D721Med (cell line): ENCODE data around the gene CALY.

ENCODE experiments used
- DNase-seq: peaks from one replicate; pipeline ENCODE4 v3.0.0; 2011; ENCODE audit warnings: low spot score; ENCODE audit not compliant: insufficient read length
- FAIRE-seq: peaks from 2 replicates; lab custom pipeline; 2011; peaks lifted over from hg19 to GRCh38; lab: Jason Lieb, UNC
- TF ChIP-seq, protein P1 (sequence below): IDR thresholded peaks from 2 replicates; pipeline ENCODE4 v1.5.1; 2012; ENCODE audit warnings: mild to moderate bottlenecking, control low read depth; ENCODE audit not compliant: insufficient read depth; ENCODE audit errors: missing control alignments

CALY gene

DNA sequence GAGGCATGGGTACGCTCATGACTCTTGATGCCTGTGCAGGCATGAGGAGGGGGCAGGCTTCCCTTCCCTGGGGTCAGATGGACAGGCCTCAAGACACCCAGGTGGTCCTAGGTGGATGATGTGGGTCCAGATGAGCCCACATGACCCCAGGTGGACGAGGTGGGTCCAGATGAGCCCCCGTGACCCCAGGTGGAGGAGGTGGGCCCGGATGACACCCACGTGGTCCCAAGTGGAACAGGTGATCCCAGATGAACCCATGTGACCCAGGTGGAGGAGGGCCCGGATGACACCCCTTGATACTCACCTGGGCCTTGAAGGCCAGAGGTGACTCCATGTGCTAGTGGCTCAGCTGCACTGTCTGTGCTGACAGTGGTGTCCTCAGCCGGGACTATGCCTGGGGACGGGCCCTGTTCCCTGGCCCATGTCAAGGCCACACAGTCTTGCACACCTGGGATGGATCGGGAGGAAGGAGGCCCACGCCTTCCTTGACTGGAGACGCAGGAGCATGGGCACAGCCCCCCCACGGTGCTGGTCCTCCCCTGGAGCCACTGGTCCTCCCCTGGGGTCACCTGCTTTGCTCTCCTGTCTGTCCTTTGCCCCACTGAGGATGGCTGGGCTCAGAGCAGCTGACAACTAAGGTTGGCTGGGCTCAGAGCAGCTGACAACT, 13.7 kb upstream of the CALY start:
- DNase-seq (no peak), FAIRE-seq (no peak)
- TF ChIP-seq, protein P1, sequence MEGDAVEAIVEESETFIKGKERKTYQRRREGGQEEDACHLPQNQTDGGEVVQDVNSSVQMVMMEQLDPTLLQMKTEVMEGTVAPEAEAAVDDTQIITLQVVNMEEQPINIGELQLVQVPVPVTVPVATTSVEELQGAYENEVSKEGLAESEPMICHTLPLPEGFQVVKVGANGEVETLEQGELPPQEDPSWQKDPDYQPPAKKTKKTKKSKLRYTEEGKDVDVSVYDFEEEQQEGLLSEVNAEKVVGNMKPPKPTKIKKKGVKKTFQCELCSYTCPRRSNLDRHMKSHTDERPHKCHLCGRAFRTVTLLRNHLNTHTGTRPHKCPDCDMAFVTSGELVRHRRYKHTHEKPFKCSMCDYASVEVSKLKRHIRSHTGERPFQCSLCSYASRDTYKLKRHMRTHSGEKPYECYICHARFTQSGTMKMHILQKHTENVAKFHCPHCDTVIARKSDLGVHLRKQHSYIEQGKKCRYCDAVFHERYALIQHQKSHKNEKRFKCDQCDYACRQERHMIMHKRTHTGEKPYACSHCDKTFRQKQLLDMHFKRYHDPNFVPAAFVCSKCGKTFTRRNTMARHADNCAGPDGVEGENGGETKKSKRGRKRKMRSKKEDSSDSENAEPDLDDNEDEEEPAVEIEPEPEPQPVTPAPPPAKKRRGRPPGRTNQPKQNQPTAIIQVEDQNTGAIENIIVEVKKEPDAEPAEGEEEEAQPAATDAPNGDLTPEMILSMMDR: no peak

DNA sequence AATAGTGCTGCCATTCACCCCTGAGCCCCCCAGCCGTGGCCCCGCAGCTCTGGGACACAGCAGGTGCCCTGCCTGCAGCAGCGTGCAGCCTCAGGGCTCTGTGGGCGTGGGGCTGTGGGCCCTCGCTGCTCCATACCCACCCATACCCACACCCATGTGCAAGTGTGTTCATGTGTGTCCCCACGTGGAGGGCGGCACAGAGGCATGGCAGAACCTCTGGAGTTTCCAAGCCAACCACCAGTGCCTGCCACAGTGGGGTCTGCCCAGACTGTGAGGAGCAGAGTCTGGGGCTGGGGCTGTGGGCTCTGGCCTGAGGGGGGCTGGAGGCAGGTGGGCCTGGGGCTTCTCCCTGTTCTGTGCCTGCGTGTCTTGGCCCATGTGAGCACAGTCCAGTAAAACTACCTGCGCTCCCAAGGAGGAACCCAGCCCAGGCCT, 12.9 kb upstream of the CALY start:
- FAIRE-seq (no peak), DNase-seq (no peak)
- TF ChIP-seq, protein P1: no peak

DNA sequence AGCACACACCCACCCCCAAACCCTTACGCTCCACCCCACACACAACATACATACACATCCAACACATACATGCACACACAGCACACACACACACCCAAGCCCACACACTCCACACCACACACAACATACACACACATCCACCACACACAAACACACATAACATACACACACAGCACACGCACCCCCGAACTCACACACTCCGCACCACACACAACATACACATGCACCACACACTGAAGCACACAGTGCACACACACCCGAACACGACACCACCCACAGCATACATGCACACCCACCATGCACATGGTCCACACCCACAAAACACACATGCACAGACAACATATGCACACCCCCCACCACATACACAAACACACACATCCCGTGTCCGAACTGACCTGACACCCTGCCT, 12.5 kb upstream of the CALY start:
- DNase-seq (no peak), FAIRE-seq (no peak)
- TF ChIP-seq, protein P1: no peak

DNA sequence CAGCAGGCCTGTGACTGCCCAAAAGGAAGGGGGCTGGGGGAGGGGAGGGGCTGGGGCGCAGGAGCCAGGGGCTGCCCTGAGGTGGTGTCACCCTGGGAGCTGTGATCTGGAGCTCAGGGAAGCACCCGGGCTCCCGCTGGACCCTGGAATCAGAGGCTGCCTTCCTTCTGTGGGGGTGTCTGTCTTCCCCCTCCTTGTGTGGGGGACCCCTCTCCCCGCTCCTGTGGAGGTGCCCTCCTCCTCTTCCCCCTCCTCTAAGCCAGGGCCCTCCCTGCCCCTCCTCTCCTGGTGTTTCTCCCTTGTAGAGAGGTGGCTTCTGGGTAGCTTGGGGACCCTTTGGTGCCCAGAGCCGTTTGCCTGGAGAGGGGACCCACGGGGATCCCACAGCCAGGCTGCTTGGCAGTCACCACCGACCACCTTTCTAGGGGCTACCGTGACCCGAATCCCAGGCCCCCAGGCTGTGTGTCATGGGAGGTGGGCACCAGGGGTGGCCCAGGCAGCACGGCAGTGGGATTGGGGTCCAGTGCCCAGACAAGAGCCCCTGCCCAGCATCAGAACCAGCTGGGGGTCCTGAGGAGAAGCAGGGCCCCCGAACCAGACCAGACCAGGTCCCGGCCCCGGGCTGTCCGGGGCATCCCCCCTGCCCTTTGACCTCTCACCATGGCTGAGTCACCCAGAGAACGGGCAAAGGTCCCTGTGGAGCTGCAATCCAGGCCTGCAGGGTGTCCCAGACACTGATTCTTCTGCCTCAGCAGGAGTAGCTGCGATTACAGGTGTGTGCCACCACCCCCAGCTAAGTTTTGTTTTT, 11.2 kb upstream of the CALY start:
- DNase-seq: no peak
- FAIRE-seq: no peak
- TF ChIP-seq, protein P1: no peak

DNA sequence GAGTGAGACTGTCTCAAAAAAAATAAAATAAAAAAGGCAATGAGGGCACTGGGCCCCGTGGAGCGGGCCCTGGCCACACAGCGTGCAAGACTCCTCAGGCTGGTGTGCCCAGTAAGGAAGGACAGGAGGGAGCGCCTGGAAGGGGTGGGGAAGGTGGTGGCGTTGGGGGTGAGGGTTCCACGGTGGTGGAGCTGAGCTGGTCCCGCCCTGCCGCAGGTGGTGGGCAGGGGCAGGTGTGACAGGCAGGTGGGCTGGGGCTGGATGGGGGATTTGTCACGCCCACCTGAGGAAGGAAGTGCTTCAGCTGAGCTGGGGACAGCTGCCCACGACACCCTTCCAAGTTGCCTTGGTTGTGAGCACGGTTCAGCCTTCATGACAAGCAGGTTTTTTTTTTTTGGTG, 9.7 kb upstream of the CALY start:
- FAIRE-seq (no peak), DNase-seq (no peak)
- TF ChIP-seq, protein P1: no peak

DNA sequence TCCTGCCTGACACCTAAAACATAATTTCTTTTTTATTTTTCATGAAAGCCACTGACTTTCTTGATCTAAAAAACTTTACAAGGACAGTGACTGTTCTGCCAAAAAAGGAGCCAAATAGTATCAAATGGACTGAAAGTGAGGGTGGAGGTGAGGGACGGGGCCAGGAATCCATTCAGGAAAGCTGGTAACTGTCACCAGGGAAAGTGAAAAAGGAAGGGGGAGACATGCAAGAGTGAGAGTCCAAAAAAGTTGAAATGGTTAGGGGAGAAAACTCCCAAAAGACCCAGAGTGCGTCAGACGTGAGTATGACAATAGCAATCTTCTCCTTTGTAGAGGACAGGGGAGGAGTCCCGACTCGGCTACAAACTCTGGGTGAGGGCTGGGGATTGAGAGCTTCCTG, 7.5 kb upstream of the CALY start:
- DNase-seq (no peak), FAIRE-seq (no peak)
- TF ChIP-seq, protein P1: no peak

DNA sequence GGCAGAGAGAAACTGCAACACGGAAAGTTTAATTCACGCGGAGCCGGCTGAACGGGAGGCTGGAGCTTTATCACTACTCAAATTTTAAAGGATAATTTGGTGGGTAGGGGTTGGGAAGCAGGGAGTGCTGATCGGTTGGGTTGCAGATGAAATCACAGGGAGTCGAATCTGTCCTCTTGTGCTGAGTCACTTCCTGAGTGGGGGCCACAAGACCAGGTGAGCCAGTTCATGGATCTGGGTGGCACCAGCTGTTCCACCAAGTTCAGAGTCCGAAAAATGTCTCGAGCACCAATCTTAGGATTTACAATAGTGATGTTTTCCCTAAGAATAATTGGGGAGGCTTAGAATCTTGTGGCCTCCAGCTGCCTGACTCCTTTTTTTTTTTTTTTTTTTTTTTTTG, 6.9 kb upstream of the CALY start:
- DNase-seq: no peak
- FAIRE-seq: no peak
- TF ChIP-seq, protein P1: no peak
